ENCODE measurements around the gene RSAD1.

GRCh38 chr17:50473901-50474300, 4.8 kb upstream of the RSAD1 start:
- no peak for TF ChIP-seq DPF2 (IDR thresholded peaks at IDR 0.05)
- no peak for TF ChIP-seq EP300 (IDR thresholded peaks at IDR 0.05; ENCODE audit: borderline replicate concordance in 1 of 2, control insufficient read depth in 1 of 2, low read depth in 2 of 2, low read length in 2 of 2)
- TF ChIP-seq, protein P1, sequence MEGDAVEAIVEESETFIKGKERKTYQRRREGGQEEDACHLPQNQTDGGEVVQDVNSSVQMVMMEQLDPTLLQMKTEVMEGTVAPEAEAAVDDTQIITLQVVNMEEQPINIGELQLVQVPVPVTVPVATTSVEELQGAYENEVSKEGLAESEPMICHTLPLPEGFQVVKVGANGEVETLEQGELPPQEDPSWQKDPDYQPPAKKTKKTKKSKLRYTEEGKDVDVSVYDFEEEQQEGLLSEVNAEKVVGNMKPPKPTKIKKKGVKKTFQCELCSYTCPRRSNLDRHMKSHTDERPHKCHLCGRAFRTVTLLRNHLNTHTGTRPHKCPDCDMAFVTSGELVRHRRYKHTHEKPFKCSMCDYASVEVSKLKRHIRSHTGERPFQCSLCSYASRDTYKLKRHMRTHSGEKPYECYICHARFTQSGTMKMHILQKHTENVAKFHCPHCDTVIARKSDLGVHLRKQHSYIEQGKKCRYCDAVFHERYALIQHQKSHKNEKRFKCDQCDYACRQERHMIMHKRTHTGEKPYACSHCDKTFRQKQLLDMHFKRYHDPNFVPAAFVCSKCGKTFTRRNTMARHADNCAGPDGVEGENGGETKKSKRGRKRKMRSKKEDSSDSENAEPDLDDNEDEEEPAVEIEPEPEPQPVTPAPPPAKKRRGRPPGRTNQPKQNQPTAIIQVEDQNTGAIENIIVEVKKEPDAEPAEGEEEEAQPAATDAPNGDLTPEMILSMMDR (IDR thresholded peaks at IDR 0.05 in 2 of 3, conservative IDR thresholded peaks at IDR 0.05 in 1 of 3; ENCODE audit: control insufficient read depth in 2 of 3, extremely low read depth in 1 of 3, insufficient read depth in 1 of 3, low read depth in 3 of 3, low read length in 3 of 3) = no peak

All from GM12878 (cell line).